CD4-positive, alpha-beta memory T cell (primary cell): ENCODE measurements around the gene WDR91. TPM values are rescaled to one million over a fixed set of nuclear protein-coding genes. Genes with fewer than 3 reads are reported as not detected.
"Not testable (repeated sequence)": the region's sequence is repeated elsewhere in the genome, so short reads cannot be mapped to it uniquely, and the experiment has no call there.

Source experiments
- CTCF ChIA-PET: fragments of 350-600 bp; sonication (Branson Sonifier 250); formaldehyde crosslinking; loops from one replicate; lab custom pipeline; 2021; ENCODE audit warnings: inconsistent platforms; ENCODE audit not compliant: partially characterized antibody; lab: Charles Lee
- POLR2A ChIA-PET: fragments of 350-600 bp; sonication (Branson Sonifier 250); formaldehyde crosslinking; loops from one replicate; lab custom pipeline; 2021; ENCODE audit not compliant: partially characterized antibody; lab: Charles Lee
- DNase-seq, 5 donors: peaks; one replicate each; pipeline versions ENCODE4 v3.0.0 to v3.0.0-alpha.2; 2020 to 2022; ENCODE audit warnings: mixed read lengths in 1 of 5
- H3K27ac ChIP-seq: one replicate; pipeline ENCODE4 v1.7.0; 2013; ENCODE audit warnings: low read depth, low read length
- H3K27me3 ChIP-seq: 2 replicates; pipeline ENCODE4 v1.7.0; 2013; ENCODE audit warnings: mild to moderate bottlenecking, low read length, moderate library complexity; ENCODE audit not compliant: insufficient read depth
- H3K36me3 ChIP-seq: 2 replicates; pipeline ENCODE4 v1.7.0; 2013; ENCODE audit warnings: mild to moderate bottlenecking, low read length, moderate library complexity; ENCODE audit not compliant: insufficient read depth
- H3K4me1 ChIP-seq: 2 replicates; pipeline ENCODE4 v1.7.0; 2013; ENCODE audit warnings: mild to moderate bottlenecking, low read length, moderate library complexity; ENCODE audit not compliant: insufficient read depth
- H3K4me3 ChIP-seq, 2 donors: one replicate each; pipeline ENCODE4 v1.7.0; 2013; ENCODE audit warnings: low read length in 2 of 2, mild to moderate bottlenecking in 1 of 2
- H3K9me3 ChIP-seq, 2 donors: one replicate each; pipeline ENCODE4 v1.7.0; 2013; ENCODE audit warnings: low read length in 2 of 2, control low read depth in 1 of 2; ENCODE audit not compliant: control insufficient read depth in 1 of 2
- H3K27ac Mint-ChIP-seq, 7 donors: one replicate each; pipeline ENCODE4 v1.8.0; 2020 to 2021; ENCODE audit warnings: mixed read lengths in 7 of 7, mild to moderate bottlenecking in 6 of 7, inconsistent platforms in 3 of 7, moderate library complexity in 3 of 7
- H3K27me3 Mint-ChIP-seq, 2 donors: one replicate each; pipeline ENCODE4 v1.8.0; 2020 to 2021; ENCODE audit warnings: mixed read lengths in 2 of 2
- H3K36me3 Mint-ChIP-seq, 2 donors: one replicate each; pipeline ENCODE4 v1.8.0; 2020 to 2021; ENCODE audit warnings: mixed read lengths in 2 of 2, inconsistent platforms in 1 of 2, mild to moderate bottlenecking in 1 of 2
- H3K4me1 Mint-ChIP-seq, 4 donors: one replicate each; pipeline ENCODE4 v1.8.0; 2020 to 2021; ENCODE audit warnings: mixed read lengths in 4 of 4, mild to moderate bottlenecking in 1 of 4
- H3K4me3 Mint-ChIP-seq, 8 donors: one replicate each; pipeline ENCODE4 v1.8.0; 2020 to 2021; ENCODE audit warnings: mixed read lengths in 8 of 8, mild to moderate bottlenecking in 7 of 8, moderate library complexity in 6 of 8, inconsistent platforms in 3 of 8
- H3K9me3 Mint-ChIP-seq, 8 donors: one replicate each; pipeline ENCODE4 v1.8.0; 2020 to 2021; ENCODE audit warnings: mixed read lengths in 8 of 8, mild to moderate bottlenecking in 5 of 8, inconsistent platforms in 3 of 8, moderate library complexity in 1 of 8
- intact Hi-C: fragments of 100-400 bp; cut with micrococcal nuclease; formaldehyde crosslinking; loops from one replicate; pipeline ENCODE4 v1.15.1; 2023
- polyA plus RNA-seq, 2 donors: library from polyadenylated mRNA; unstranded; fragments of 300-500 nt; fragmentation: Illumina TruSeq; gene quantifications; one replicate each; pipeline ENCODE4 v1.2.3, GENCODE V29; 2021
- total RNA-seq, 2 experiments: library from RNA; stranded (reverse); gene quantifications; one replicate each; pipeline ENCODE4 v1.2.3, GENCODE V29; 2021

WDR91 gene
- total and polyA plus RNA-seq, 4 experiments from 2014 or later, result 2.3 to 29.4 (median 19.0) TPM

DNA sequence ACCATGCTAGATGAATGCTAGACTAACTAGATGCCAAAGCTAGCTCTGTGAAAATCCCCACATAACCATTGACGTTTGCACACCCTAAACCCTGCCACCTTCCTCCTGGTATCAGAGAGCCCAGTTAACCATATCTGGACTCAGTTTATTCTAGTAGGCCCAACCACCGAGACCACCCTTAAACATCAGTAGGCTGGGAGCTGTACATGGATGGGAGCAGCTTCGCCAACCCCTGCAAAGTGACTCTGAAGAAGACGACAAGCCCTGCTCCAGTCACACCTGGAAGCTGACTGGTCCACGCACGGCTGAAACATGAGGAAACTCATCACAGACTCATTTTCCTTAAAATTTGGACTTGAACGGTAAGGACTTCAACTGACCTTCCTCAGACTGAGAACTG, 36.4 kb downstream of the WDR91 start:
- ChIA-PET POLR2A (no interaction called here), CTCF (interaction anchor here (1.6 to 2.3 kb wide), 2 partner anchors 189 to 541 kb away, joined by 5 to 6 read pairs; partner anchors contain the start of gene AGBL3)
- no peak for DNase-seq
- H3K36me3 ChIP-seq, result no peaks in the 10 kb centered on the region
- Mint-ChIP-seq H3K4me3 (no peak overlapping the region), H3K27me3 (no peaks in the 10 kb centered on the region), H3K27ac (peak overlapping the region in 1 of 7 donors; percentile 72), H3K36me3 (peaks cover 9 to 15% of the 10 kb centered on the region in 2 donors), H3K4me1 (peaks cover 4 to 15% (median 9%) of the 10 kb centered on the region in 4 donors), H3K9me3 (peaks cover 0 to 20% (median 9%) of the 10 kb centered on the region in 8 donors)
- peaks cover 13% of the 10 kb centered on the region for H3K4me1 ChIP-seq
- no peak overlapping the region for H3K27ac ChIP-seq
- H3K9me3 ChIP-seq, result peaks cover 0 to 5% of the 10 kb centered on the region in 2 donors
- H3K4me3 ChIP-seq, result no peak overlapping the region
- intact Hi-C loops, result loop anchor here (5.0 kb wide), 1 partner anchor 308 kb away; no protein-coding TSS in a partner anchor
- no peaks in the 10 kb centered on the region for H3K27me3 ChIP-seq

DNA sequence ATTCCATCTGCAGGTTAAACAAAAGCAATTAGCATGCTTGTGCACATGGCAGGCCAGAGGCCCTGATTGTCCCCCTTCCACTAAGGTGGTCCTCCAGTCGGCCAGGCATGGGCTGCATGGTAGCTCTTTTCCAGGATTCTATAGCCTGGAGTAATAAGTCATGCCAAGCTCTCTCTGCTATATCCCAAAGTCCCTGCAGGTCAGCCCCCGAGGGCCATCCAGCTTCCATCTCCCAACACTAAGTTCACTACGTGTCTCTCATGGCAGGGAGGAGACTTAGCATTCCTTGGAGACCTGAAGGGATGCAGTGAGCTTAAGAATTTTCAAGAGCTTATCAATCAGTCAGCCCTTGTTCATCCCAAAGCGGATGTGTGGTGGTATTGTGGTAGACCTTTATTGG, 37.4 kb downstream of the WDR91 start:
- not testable (repeated sequence) for H3K27me3 ChIP-seq, H3K27ac Mint-ChIP-seq
- POLR2A ChIA-PET, result interaction anchor here (0.6 to 0.7 kb wide), 2 partner anchors 11 to 24 kb away, joined by 3 read pairs; no protein-coding TSS in a partner anchor

DNA sequence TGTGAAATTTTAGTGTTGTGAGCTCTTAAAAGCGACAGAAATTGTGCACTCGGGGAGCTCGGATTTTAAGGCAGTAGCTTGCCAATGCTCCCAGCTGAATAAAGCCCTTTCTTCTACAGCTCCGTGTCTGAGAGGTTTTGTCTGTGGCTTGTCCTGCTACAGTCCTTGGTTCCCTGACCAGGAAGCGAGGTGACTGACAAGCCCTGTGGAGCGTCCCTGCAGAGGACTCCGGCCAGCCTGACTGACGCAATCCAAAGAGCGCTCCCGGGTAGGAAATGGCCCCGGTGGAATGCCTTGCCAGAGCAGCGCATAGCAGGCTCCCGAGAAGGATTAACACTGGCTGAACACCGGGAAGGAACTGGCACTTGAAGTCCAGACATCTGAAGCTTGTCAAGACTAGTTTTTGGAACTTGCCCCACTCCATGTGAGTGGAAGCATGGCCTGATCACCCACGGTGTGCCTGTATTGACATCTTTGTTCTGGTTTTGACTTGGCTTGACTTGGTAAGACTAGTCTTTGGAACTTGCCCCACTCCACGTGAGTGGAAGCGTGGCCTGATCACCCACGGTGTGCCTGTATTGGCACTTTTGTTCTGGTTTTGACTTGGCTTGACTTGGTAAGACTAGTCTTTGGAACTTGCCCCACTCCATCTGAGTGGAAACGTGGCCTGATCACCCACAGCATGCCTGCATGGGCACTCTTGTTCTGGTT, 39.6 kb downstream of the WDR91 start:
- H3K9me3 ChIP-seq, H3K9me3 Mint-ChIP-seq, H3K27me3 Mint-ChIP-seq, DNase-seq, H3K27ac ChIP-seq, H3K4me3 ChIP-seq, H3K27me3 ChIP-seq: not testable (repeated sequence)
- peaks cover 32 to 45% (median 38%) of the 10 kb centered on the region in 4 donors for H3K4me1 Mint-ChIP-seq
- H3K4me1 ChIP-seq, result peaks cover 43% of the 10 kb centered on the region
- peak overlapping the region; percentile 57 to 89 (median 75) for H3K4me3 Mint-ChIP-seq
- POLR2A ChIA-PET, result interaction anchor here (0.8 to 9.4 kb wide), 6 partner anchors 12 to 525 kb away, joined by 3 to 215 read pairs (median 50); partner anchors contain the start of genes AGBL3, BPGM, TMEM140 and WDR91
- intact Hi-C loops, result loop anchor here (2.0 to 5.0 kb wide), 2 partner anchors 304 to 713 kb away; partner anchors contain the start of gene AKR1B1
- peaks cover 18 to 31% of the 10 kb centered on the region in 2 donors for H3K36me3 Mint-ChIP-seq
- CTCF ChIA-PET, result interaction anchor here (0.6 to 12.3 kb wide), 22 partner anchors 8 to 658 kb away, joined by 3 to 162 read pairs (median 6); partner anchors contain the start of genes AGBL3, BPGM and TMEM140
- H3K36me3 ChIP-seq, result peaks cover 12% of the 10 kb centered on the region
- H3K27ac Mint-ChIP-seq, result peak overlapping the region; percentile 77 to 96 (median 93)

More for the DNA sequence above, 37.4 kb downstream of the WDR91 start:
- H3K36me3 Mint-ChIP-seq, result peaks cover 9 to 17% of the 10 kb centered on the region in 2 donors
- CTCF ChIA-PET, result interaction anchor here (1.0 to 2.3 kb wide), 4 partner anchors 186 to 540 kb away, joined by 3 to 6 read pairs (median 4); partner anchors contain the start of gene AGBL3
- intact Hi-C loops, result loop anchor here (5.0 kb wide), 1 partner anchor 307 kb away; no protein-coding TSS in a partner anchor
- H3K27ac ChIP-seq, H3K9me3 ChIP-seq, H3K36me3 ChIP-seq, H3K27me3 Mint-ChIP-seq, H3K4me3 Mint-ChIP-seq, H3K4me3 ChIP-seq, DNase-seq: not testable (repeated sequence)
- H3K4me1 ChIP-seq, result peaks cover 23% of the 10 kb centered on the region
- peaks cover 0 to 11% (median 6%) of the 10 kb centered on the region in 8 donors for H3K9me3 Mint-ChIP-seq
- peaks cover 14 to 25% (median 19%) of the 10 kb centered on the region in 4 donors for H3K4me1 Mint-ChIP-seq

DNA sequence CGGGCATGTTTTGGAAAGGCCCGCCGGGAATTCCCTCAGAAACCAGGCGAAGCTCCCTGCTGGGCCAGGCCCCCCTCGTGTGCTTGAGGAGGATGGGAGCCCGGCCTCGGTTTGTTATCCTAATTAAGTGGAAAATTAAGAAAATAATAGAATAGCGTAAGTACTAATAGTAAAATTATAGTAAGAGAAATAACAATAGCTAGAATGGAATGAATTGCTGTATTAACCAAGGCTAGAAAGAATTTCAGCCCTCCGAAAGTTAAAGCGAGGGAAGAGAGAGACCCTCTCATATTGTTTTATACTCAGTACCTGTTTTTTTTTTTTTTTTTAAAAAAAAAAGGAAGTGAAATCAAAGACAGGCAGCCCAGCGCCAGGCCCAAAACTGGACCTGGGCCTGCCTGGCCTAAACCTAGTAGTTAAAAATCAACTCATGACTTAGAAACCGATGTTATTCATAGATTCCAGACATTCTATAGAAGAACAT, 40.3 kb downstream of the WDR91 start:
- not testable (repeated sequence) for DNase-seq, H3K9me3 ChIP-seq, H3K27me3 Mint-ChIP-seq, H3K27me3 ChIP-seq, H3K9me3 Mint-ChIP-seq
- Mint-ChIP-seq H3K4me1 (peaks cover 33 to 52% (median 42%) of the 10 kb centered on the region in 4 donors), H3K36me3 (peaks cover 19 to 36% of the 10 kb centered on the region in 2 donors), H3K4me3 (peak overlapping the region; percentile 81 to 90 (median 88)), H3K27ac (peak overlapping the region; percentile 92 to 97 (median 95))
- Histone ChIP-seq H3K36me3 (peaks cover 18% of the 10 kb centered on the region), H3K4me1 (peaks cover 43% of the 10 kb centered on the region), H3K27ac (peak overlapping the region; percentile 93), H3K4me3 (peak overlapping the region in 1 of 2 donors; percentile 79)
- POLR2A ChIA-PET, result interaction anchor here (0.8 to 9.4 kb wide), 16 partner anchors 9 to 738 kb away, joined by 3 to 215 read pairs (median 4); partner anchors contain the start of genes AGBL3, BPGM, TMEM140 and WDR91
- intact Hi-C loops, result loop anchor here (1.0 to 5.0 kb wide), 9 partner anchors 40 to 712 kb away; partner anchors contain the start of genes AGBL3, AKR1B1, BPGM and WDR91
- CTCF ChIA-PET, result interaction anchor here (0.8 to 12.3 kb wide), 23 partner anchors 9 to 657 kb away, joined by 3 to 162 read pairs (median 6); partner anchors contain the start of genes AGBL3, BPGM, TMEM140 and WDR91

DNA sequence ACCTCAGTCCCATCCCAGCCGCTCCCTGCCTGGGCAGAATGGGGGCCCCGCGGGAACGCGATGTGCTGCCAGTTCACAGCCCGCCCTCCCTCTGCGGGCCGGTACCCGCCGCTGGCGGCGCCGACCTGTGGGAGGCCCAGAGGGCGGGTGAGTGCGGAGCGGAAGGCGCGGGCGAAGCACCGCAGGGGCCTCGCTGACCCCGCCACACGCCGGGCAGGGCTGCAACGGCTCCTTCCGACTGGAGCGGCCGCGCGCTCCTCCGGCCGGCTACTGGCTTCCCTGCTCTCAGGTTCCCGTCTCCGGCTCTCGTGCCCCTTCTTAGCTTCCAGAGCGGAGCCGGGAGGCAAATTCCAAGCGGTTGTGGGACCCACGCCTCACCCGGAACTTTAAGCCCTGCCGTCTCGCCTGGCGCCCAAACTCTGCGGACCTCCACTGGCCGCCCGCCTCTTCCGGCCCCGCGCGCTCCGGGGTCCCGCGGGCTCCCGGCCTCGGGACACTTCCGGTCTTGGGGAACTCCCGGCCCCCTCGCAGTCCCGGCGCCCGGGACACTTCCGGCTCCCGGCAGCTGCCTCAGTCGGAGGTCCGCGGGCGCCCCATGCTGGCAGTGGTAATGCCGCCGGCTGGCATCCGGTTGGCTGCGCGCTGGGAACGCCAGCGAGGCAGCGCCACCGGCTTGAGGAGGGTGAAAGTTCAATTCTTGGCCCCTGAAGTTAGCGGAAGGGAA, 40.9 kb downstream of the WDR91 start, which contains the start of gene CYREN:
Gene CYREN, minus strand, starts transcription at position 434 of the 724 bp plus-strand sequence. CDS start 1,785 bp downstream, outside the sequence.
- Histone ChIP-seq H3K36me3 (peaks cover 22% of the 10 kb centered on the region), H3K4me1 (peaks cover 43% of the 10 kb centered on the region), H3K9me3 (no peaks in the 10 kb centered on the region), H3K27ac (peak within 1 kb of the TSS; percentile 93), H3K4me3 (peak within 1 kb of the TSS; percentile 19 to 79), H3K27me3 (no peaks in the 10 kb centered on the region)
- H3K36me3 Mint-ChIP-seq, result peaks cover 24 to 42% of the 10 kb centered on the region in 2 donors
- peaks cover 35 to 57% (median 45%) of the 10 kb centered on the region in 4 donors for H3K4me1 Mint-ChIP-seq
- intact Hi-C loops, result loop anchor here (1.0 to 5.0 kb wide), 9 partner anchors 41 to 712 kb away; partner anchors contain the start of genes AGBL3, AKR1B1, BPGM and WDR91
- peaks cover 0 to 3% (median 0%) of the 10 kb centered on the region in 8 donors for H3K9me3 Mint-ChIP-seq
- no peaks in the 10 kb centered on the region for H3K27me3 Mint-ChIP-seq
- peak within 1 kb of the TSS; percentile 94 to 97 (median 97) for H3K27ac Mint-ChIP-seq
- H3K4me3 Mint-ChIP-seq, result peak within 1 kb of the TSS; percentile 89 to 95 (median 90)
- ChIA-PET POLR2A (interaction anchor here (0.8 to 9.4 kb wide), 18 partner anchors 10 to 737 kb away, joined by 3 to 215 read pairs (median 4); partner anchors contain the start of genes AGBL3, BPGM, TMEM140 and WDR91), CTCF (interaction anchor here (0.8 to 12.3 kb wide), 25 partner anchors 9 to 738 kb away, joined by 3 to 162 read pairs (median 6); partner anchors contain the start of genes AGBL3, BPGM, TMEM140 and WDR91)
- peak; percentile 79 to 88 (median 84) for DNase-seq

DNA sequence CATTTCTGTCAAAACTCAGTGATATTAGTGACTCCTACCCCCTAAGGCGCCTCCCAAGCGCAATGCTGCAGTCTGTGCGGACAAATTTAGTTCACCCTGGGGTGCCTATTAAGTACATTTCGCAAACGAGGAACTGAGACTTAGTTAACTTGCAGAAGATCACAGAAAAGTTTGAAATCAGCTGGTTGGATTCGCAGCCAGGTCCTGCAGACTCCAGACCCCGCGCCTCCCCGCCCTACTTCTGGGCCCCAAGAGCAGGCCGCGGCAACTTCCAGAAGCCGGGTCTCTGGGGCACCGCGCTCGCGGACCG, 41.4 kb downstream of the WDR91 start:
- Mint-ChIP-seq H3K4me3 (peak overlapping the region; percentile 86 to 95 (median 90)), H3K4me1 (peaks cover 35 to 57% (median 48%) of the 10 kb centered on the region in 4 donors), H3K27ac (peak overlapping the region; percentile 92 to 97 (median 96)), H3K27me3 (no peaks in the 10 kb centered on the region), H3K9me3 (peaks cover 0 to 3% (median 0%) of the 10 kb centered on the region in 8 donors), H3K36me3 (peaks cover 28 to 46% of the 10 kb centered on the region in 2 donors)
- Histone ChIP-seq H3K27ac (peak overlapping the region; percentile 93), H3K36me3 (peaks cover 22% of the 10 kb centered on the region), H3K4me1 (peaks cover 43% of the 10 kb centered on the region), H3K9me3 (no peaks in the 10 kb centered on the region), H3K27me3 (no peaks in the 10 kb centered on the region), H3K4me3 (peak overlapping the region; percentile 19 to 79)
- CTCF ChIA-PET, result interaction anchor here (1.1 to 12.3 kb wide), 17 partner anchors 9 to 737 kb away, joined by 3 to 162 read pairs (median 7); partner anchors contain the start of genes AGBL3, BPGM and TMEM140
- intact Hi-C loops, result loop anchor here (1.0 to 5.0 kb wide), 10 partner anchors 22 to 711 kb away; partner anchors contain the start of genes AGBL3, AKR1B1, BPGM and TMEM140
- no peak for DNase-seq
- POLR2A ChIA-PET, result interaction anchor here (0.8 to 9.4 kb wide), 14 partner anchors 10 to 538 kb away, joined by 3 to 215 read pairs (median 5); partner anchors contain the start of genes AGBL3, BPGM, TMEM140 and WDR91
